HCT116 (cell line): ENCODE results near the gene DHX40. TPM values are rescaled to one million over a fixed set of nuclear protein-coding genes. Genes with fewer than 3 reads are reported as not detected.

Experiments
- ATAC-seq: fragments of 200-7000 bp; cut with Tn5 transposase; 2 replicates; pipeline ENCODE4 v1.9.1; 2020; ENCODE audit warnings: mild to moderate bottlenecking, moderate library complexity
- BruUV-seq: library from RNA; stranded (reverse); fragments of 400-500 nt; replicated peaks from 2 replicates; lab custom pipeline; 2021; lab: Mats Ljungman, UMichigan
- CTCF ChIA-PET: fragments of 300-600 bp; sonication (Branson Sonifier 250); formaldehyde crosslinking; loops from one replicate; lab custom pipeline; 2021; ENCODE audit warnings: antibody characterized with exemption; lab: Charles Lee
- POLR2A ChIA-PET: fragments of 300-600, 350-600 bp; sonication (Branson Sonifier 250); formaldehyde crosslinking; loops from one replicate; lab custom pipeline; 2021; ENCODE audit warnings: antibody characterized with exemption; lab: Charles Lee
- RAD21 ChIA-PET, 2 experiments: fragments of 300-600 bp; sonication (Branson Sonifier 250); formaldehyde crosslinking; loops; one replicate each; lab custom pipeline; 2023; ENCODE audit warnings: low total read pairs in 2 of 2; ENCODE audit not compliant: uncharacterized antibody in 2 of 2, unreplicated experiment in 2 of 2, low non-redundant PET in 1 of 2; lab: Charles Lee
- DNase-seq: peaks from one replicate; pipeline ENCODE4 v3.0.0-alpha.2; 2010; ENCODE audit warnings: low read depth, low spot score
- H2AFZ ChIP-seq: fragments of 200-600 bp; shearing (Covaris generic), sonication (generic); 2 replicates; pipeline ENCODE4 v1.6.1; 2017; ENCODE audit warnings: low read depth, mixed run types, mixed read lengths, antibody characterized with exemption, low read length; ENCODE audit not compliant: poor library complexity, severe bottlenecking
- H3K27ac ChIP-seq: 2 replicates; pipeline ENCODE4 v1.5.1; 2012; ENCODE audit warnings: low read depth, low read length
- H3K27me3 ChIP-seq: fragments of 200-600 bp; sonication (generic); 2 replicates; pipeline ENCODE4 v1.6.1; 2016; ENCODE audit warnings: mixed run types, low read length, mixed read lengths; ENCODE audit not compliant: insufficient read depth
- H3K36me3 ChIP-seq, 2 experiments: fragments of 200-500 bp in 1 of 2; fragments of 200-600 bp in 1 of 2; sonication (Bioruptor generic) in 1 of 2; sonication (generic) in 1 of 2; 2 replicates each; pipeline versions ENCODE4 v1.5.1 to v1.6.1; 2014 to 2016; ENCODE audit warnings: low read length in 2 of 2, inconsistent platforms in 1 of 2, mixed read lengths in 1 of 2, mixed run types in 1 of 2; ENCODE audit not compliant: insufficient read depth in 2 of 2, control insufficient read depth in 1 of 2
- H3K4me1 ChIP-seq, 2 experiments: fragments of 200-600 bp in 1 of 2; sonication (generic) in 1 of 2; 2 replicates each; pipeline versions ENCODE4 v1.5.1 to v1.6.1; 2012 to 2017; ENCODE audit warnings: low read length in 2 of 2, inconsistent platforms in 1 of 2, mild to moderate bottlenecking in 1 of 2, mixed read lengths in 1 of 2, mixed run types in 1 of 2, moderate library complexity in 1 of 2; ENCODE audit not compliant: insufficient read depth in 2 of 2, control insufficient read depth in 1 of 2
- H3K4me2 ChIP-seq: fragments of 200-600 bp; sonication (generic); 2 replicates; pipeline ENCODE4 v1.6.1; 2017; ENCODE audit warnings: mixed run types, low read length, mixed read lengths
- H3K4me3 ChIP-seq, 2 experiments: fragments of 200-600 bp in 1 of 2; sonication (generic) in 1 of 2; replicated peaks in 1 of 2; 2 replicates each; pipeline ENCODE4 v1.5.1; 2011 to 2016; ENCODE audit warnings: low read length in 2 of 2, control low read depth in 1 of 2, low read depth in 1 of 2, mild to moderate bottlenecking in 1 of 2, mixed read lengths in 1 of 2, mixed run types in 1 of 2
- H3K79me2 ChIP-seq: fragments of 200-600 bp; sonication (generic); 2 replicates; pipeline ENCODE4 v1.6.1; 2017; ENCODE audit warnings: mild to moderate bottlenecking, mixed run types, low read length, moderate library complexity, mixed read lengths; ENCODE audit not compliant: insufficient read depth
- H3K9ac ChIP-seq: fragments of 200-600 bp; sonication (generic); 2 replicates; pipeline ENCODE4 v1.6.1; 2016; ENCODE audit warnings: low read length, mixed read lengths
- H3K9me2 ChIP-seq: fragments of 200-600 bp; sonication (generic), shearing (Covaris generic); 2 replicates; pipeline ENCODE4 v1.6.1; 2017; ENCODE audit warnings: mixed run types, mild to moderate bottlenecking, moderate library complexity; ENCODE audit not compliant: insufficient read depth
- H3K9me3 ChIP-seq, 2 experiments: fragments of 200-500 bp in 1 of 2; fragments of 200-600 bp in 1 of 2; sonication (Bioruptor generic) in 1 of 2; sonication (generic) in 1 of 2; 2 replicates each; pipeline ENCODE4 v1.6.1; 2014 to 2017; ENCODE audit warnings: low read length in 2 of 2, mixed read lengths in 2 of 2, inconsistent platforms in 1 of 2, low read depth in 1 of 2, mild to moderate bottlenecking in 1 of 2, mixed run types in 1 of 2, moderate library complexity in 1 of 2; ENCODE audit not compliant: control insufficient read depth in 1 of 2, insufficient read depth in 1 of 2
- H4K20me1 ChIP-seq: fragments of 200-600 bp; sonication (generic), shearing (Covaris generic); 2 replicates; pipeline ENCODE4 v1.6.1; 2017; ENCODE audit warnings: mixed run types, mild to moderate bottlenecking, moderate library complexity; ENCODE audit not compliant: insufficient read depth
- CBX3 ChIP-seq: IDR thresholded peaks from 2 replicates; pipeline ENCODE4 v1.6.1; 2012; ENCODE audit warnings: low read depth
- CTCF ChIP-seq, 3 experiments: fragments of 200-600 bp in 1 of 3; sonication (generic) in 1 of 3; IDR thresholded peaks in 2 of 3; conservative IDR thresholded peaks in 1 of 3; 2 replicates each; pipeline ENCODE4 v1.5.1; 2012 to 2017; ENCODE audit warnings: low read depth in 2 of 3, low read length in 2 of 3, antibody characterized with exemption in 1 of 3, borderline replicate concordance in 1 of 3, control low read depth in 1 of 3, mild to moderate bottlenecking in 1 of 3, mixed read lengths in 1 of 3, mixed run types in 1 of 3, moderate library complexity in 1 of 3; ENCODE audit not compliant: insufficient read depth in 1 of 3
- EZH2 ChIP-seq: fragments of 200-600 bp; sonication (generic); IDR thresholded peaks from 2 replicates; pipeline ENCODE4 v1.6.1; 2017; ENCODE audit warnings: antibody characterized with exemption, mixed run types
- FOSL1 ChIP-seq: IDR thresholded peaks from 2 replicates; pipeline ENCODE4 v1.6.1; 2012; ENCODE audit warnings: low read depth
- MAX ChIP-seq: IDR thresholded peaks from 2 replicates; pipeline ENCODE4 v1.6.1; 2012
- POLR2A ChIP-seq: IDR thresholded peaks from 2 replicates; pipeline ENCODE4 v1.7.0; 2011; ENCODE audit warnings: borderline replicate concordance; ENCODE audit not compliant: insufficient read depth, insufficient read length; ENCODE audit errors: extremely low read depth
- POLR2AphosphoS5 ChIP-seq: IDR thresholded peaks from 2 replicates; pipeline ENCODE4 v1.6.1; 2011; ENCODE audit warnings: mild to moderate bottlenecking, low read depth, low read length, moderate library complexity
- RAD21 ChIP-seq: IDR thresholded peaks from 2 replicates; pipeline ENCODE4 v1.6.1; 2012; ENCODE audit warnings: low read depth, mild to moderate bottlenecking
- SP1 ChIP-seq: IDR thresholded peaks from 2 replicates; pipeline ENCODE4 v1.6.1; 2012; ENCODE audit warnings: low read depth
- TCF7L2 ChIP-seq: IDR thresholded peaks from 2 replicates; pipeline ENCODE4 v1.7.0; 2011; ENCODE audit warnings: borderline replicate concordance, inconsistent platforms; ENCODE audit not compliant: insufficient read depth, insufficient read length; ENCODE audit errors: extremely low read depth
- YY1 ChIP-seq: IDR thresholded peaks from 2 replicates; pipeline ENCODE4 v1.6.1; 2011; ENCODE audit warnings: low read length, low read depth, moderate library complexity, mild to moderate bottlenecking; ENCODE audit not compliant: insufficient replicate concordance; ENCODE audit errors: extremely low read depth
- ZFX ChIP-seq: fragments of 450-650 bp; IDR thresholded peaks from 2 replicates; pipeline ENCODE4 v1.6.1; 2017
- ZNF274 ChIP-seq: fragments of 200-500 bp; sonication (Bioruptor generic); IDR thresholded peaks from 2 replicates; pipeline ENCODE4 v1.6.1; 2014; ENCODE audit warnings: mild to moderate bottlenecking, low read depth, low read length, inconsistent platforms
- intact Hi-C: fragments of 100-400 bp; cut with micrococcal nuclease; formaldehyde crosslinking; loops from 2 replicates; pipeline ENCODE4 v1.10.0; 2022
- total RNA-seq: library from RNA; stranded (reverse); gene quantifications from one replicate; pipeline ENCODE4 v1.2.1, GENCODE V29; 2021; ENCODE audit not compliant: unreplicated experiment

Gene DHX40
- total RNA-seq, 1 experiment from 2014 or later = 58.7 TPM

- H3K4me3 ChIP-seq = no peak overlapping the region
- ChIA-PET POLR2A (no interaction called here), CTCF (interaction anchor here (2.7 kb wide), 1 partner anchor 16 kb away, joined by 6 read pairs; no protein-coding TSS in a partner anchor), RAD21 (no interaction called here)
- no peaks in the 10 kb centered on the region for H3K9me2 ChIP-seq
- H4K20me1 ChIP-seq = no peaks in the 10 kb centered on the region
- DNase-seq = peak; percentile 65
- H3K27ac ChIP-seq = no peak overlapping the region
- H3K9ac ChIP-seq = no peak overlapping the region
- H3K79me2 ChIP-seq = peaks cover 6% of the 10 kb centered on the region
- intact Hi-C loops = loop anchor here (1.0 to 2.0 kb wide), 2 partner anchors 40 to 45 kb away; no protein-coding TSS in a partner anchor
- no TSS peak for BruUV-seq
- TF ChIP-seq RAD21 = peak; percentile 45
- TF ChIP-seq ZNF274 = no peak
- TF ChIP-seq SP1 = 0 out of 2 replicates have a peak, but pooled peaks have one; percentile 7
- no peak for TF ChIP-seq POLR2AphosphoS5
- TF ChIP-seq CBX3 = peak; percentile 84; the same call in 1 of the 2 replicates
- no peak for TF ChIP-seq ZFX
- TF ChIP-seq CTCF (IDR thresholded peaks at IDR 0.05 in 2 of 3, conservative IDR thresholded peaks at IDR 0.05 in 1 of 3; ENCODE audit: borderline replicate concordance in 1 of 3, insufficient read depth in 1 of 3, low read depth in 2 of 3, low read length in 2 of 3) = peak; percentile 59 to 75 (median 65)
- no peak for TF ChIP-seq TCF7L2
- TF ChIP-seq MAX = peak; percentile 58; the same call in 1 of the 2 replicates
- no peak for TF ChIP-seq EZH2
- 0 out of 2 replicates have a peak, but pooled peaks have one; percentile 1 for TF ChIP-seq FOSL1
- TF ChIP-seq POLR2A = no peak
- peak; percentile 64 for TF ChIP-seq YY1
- TF ChIP-seq, all 23 proteins: peak for 7
- peak overlapping the region; percentile 79 for H2AFZ ChIP-seq
- peaks cover 0 to 12% of the 10 kb centered on the region in 2 experiments; a peak in 2 of 4 replicates for H3K4me1 ChIP-seq
- H3K36me3 ChIP-seq = no peaks in the 10 kb centered on the region
- H3K27me3 ChIP-seq = no peaks in the 10 kb centered on the region
- no peak overlapping the region for H3K4me2 ChIP-seq
- peaks cover 0 to 7% of the 10 kb centered on the region in 2 experiments; a peak in 1 of 4 replicates for H3K9me3 ChIP-seq
- ATAC-seq = peak; percentile 66
Measured at GRCh38 chr17:59561042-59561441, 4.4 kb upstream of the DHX40 start.
